WTC11 (cell line): ENCODE measurements around the gene PRSS16. TPM values are rescaled to one million over a fixed set of nuclear protein-coding genes. Genes with fewer than 3 reads are reported as not detected.

Source experiments
- ATAC-seq: fragments of 200-7000 bp; cut with Tn5 transposase; 2 replicates; pipeline ENCODE4 v1.10.0; 2021; ENCODE audit warnings: mild to moderate bottlenecking, moderate library complexity
- CTCF ChIA-PET: fragments of 300-600 bp; sonication (Branson Sonifier 250); formaldehyde crosslinking; loops from one replicate; lab custom pipeline; 2021; ENCODE audit warnings: antibody characterized with exemption; lab: Charles Lee
- POLR2A ChIA-PET: fragments of 350-600 bp; sonication (Branson Sonifier 250); formaldehyde crosslinking; loops from one replicate; lab custom pipeline; 2021; ENCODE audit warnings: antibody characterized with exemption; lab: Charles Lee
- DNase-seq: peaks from one replicate; pipeline ENCODE4 v3.0.0; 2021; ENCODE audit warnings: low spot score
- H3K27ac Mint-ChIP-seq: 2 replicates; pipeline ENCODE4 v1.8.0; 2021; ENCODE audit warnings: mixed read lengths
- H3K27me3 Mint-ChIP-seq: 2 replicates; pipeline ENCODE4 v1.8.0; 2021; ENCODE audit warnings: low read depth, mild to moderate bottlenecking, moderate library complexity, mixed read lengths
- H3K36me3 Mint-ChIP-seq: 2 replicates; pipeline ENCODE4 v1.8.0; 2021; ENCODE audit warnings: mixed read lengths
- H3K4me1 Mint-ChIP-seq: 2 replicates; pipeline ENCODE4 v1.8.0; 2022; ENCODE audit warnings: mixed read lengths
- H3K4me3 Mint-ChIP-seq: 2 replicates; pipeline ENCODE4 v1.8.0; 2021; ENCODE audit warnings: mild to moderate bottlenecking, moderate library complexity, mixed read lengths
- H3K9me3 Mint-ChIP-seq: 2 replicates; pipeline ENCODE4 v1.8.0; 2021; ENCODE audit warnings: mixed read lengths
- ATF1 ChIP-seq: sonication (generic); formaldehyde crosslinking; IDR thresholded peaks from 2 replicates; pipeline ENCODE4 v1.8.1; 2023; ENCODE audit warnings: mild to moderate bottlenecking, moderate library complexity, missing genetic modification reagents
- ATF6 ChIP-seq: sonication (generic); formaldehyde crosslinking; IDR thresholded peaks from 2 replicates; pipeline ENCODE4 v1.8.1; 2023; ENCODE audit warnings: mild to moderate bottlenecking, missing genetic modification reagents
- FOXP1 ChIP-seq: sonication (generic); formaldehyde crosslinking; IDR thresholded peaks from 2 replicates; pipeline ENCODE4 v1.8.0; 2022; ENCODE audit warnings: missing genetic modification reagents, mild to moderate bottlenecking, moderate library complexity, borderline replicate concordance
- IRF2 ChIP-seq: sonication (generic); formaldehyde crosslinking; IDR thresholded peaks from 2 replicates; pipeline ENCODE4 v1.8.0; 2022; ENCODE audit warnings: low read depth, missing genetic modification reagents, borderline replicate concordance
- ZBTB43 ChIP-seq: sonication (generic); formaldehyde crosslinking; IDR thresholded peaks from 2 replicates; pipeline ENCODE4 v1.8.1; 2023; ENCODE audit warnings: mild to moderate bottlenecking, missing genetic modification reagents
- ZNF423 ChIP-seq: fragments of 250-450 bp; sonication (Bioruptor Pico); IDR thresholded peaks from 2 replicates; pipeline ENCODE4 v2.1.2; 2022; ENCODE audit warnings: mild to moderate bottlenecking, moderate library complexity
- total RNA-seq: library from RNA; stranded (reverse); gene quantifications from 3 replicates; pipeline ENCODE4 v1.2.3, GENCODE V29; 2021
- TF ChIP-seq, protein P1 (sequence below): sonication (generic); formaldehyde crosslinking; IDR thresholded peaks from 2 replicates; pipeline ENCODE4 v1.8.1; 2022; ENCODE audit warnings: mild to moderate bottlenecking, missing genetic modification reagents, moderate library complexity, borderline replicate concordance
- TF ChIP-seq, protein P2 (sequence below): sonication (generic); formaldehyde crosslinking; IDR thresholded peaks from 2 replicates; pipeline ENCODE4 v1.8.1; 2022; ENCODE audit warnings: missing genetic modification reagents, borderline replicate concordance
- TF ChIP-seq, protein P3 (sequence below): fragments of 250-450 bp; sonication (Bioruptor Pico); conservative IDR thresholded peaks from 2 replicates; pipeline ENCODE4 v1.9.0; 2021; ENCODE audit warnings: mild to moderate bottlenecking

PRSS16 gene
- total RNA-seq, 1 experiment from 2014 or later = 18.5 TPM

- Mint-ChIP-seq H3K9me3 (no peaks in the 10 kb centered on the region), H3K4me3 (peak overlapping the region; percentile 93), H3K27ac (no peak overlapping the region), H3K36me3 (no peaks in the 10 kb centered on the region), H3K4me1 (peaks cover 37% of the 10 kb centered on the region), H3K27me3 (peaks cover 21% of the 10 kb centered on the region)
- CTCF ChIA-PET = interaction anchor here (0.5 to 2.4 kb wide), 19 partner anchors 8 to 465 kb away, joined by 3 to 21 read pairs (median 3); partner anchors contain the start of genes POM121L2 and ZNF184
- peak; percentile 47 for ATAC-seq
- DNase-seq = peak; percentile 73
- TF ChIP-seq IRF2 (CRISPR knock-in tag) = no peak
- peak; percentile 56 for TF ChIP-seq ZNF423 (CRISPR knock-in tag)
- TF ChIP-seq ATF1 = no peak
- no peak for TF ChIP-seq ZBTB43 (CRISPR knock-in tag)
- TF ChIP-seq ATF6 (CRISPR knock-in tag) = no peak
- TF ChIP-seq, protein P1, sequence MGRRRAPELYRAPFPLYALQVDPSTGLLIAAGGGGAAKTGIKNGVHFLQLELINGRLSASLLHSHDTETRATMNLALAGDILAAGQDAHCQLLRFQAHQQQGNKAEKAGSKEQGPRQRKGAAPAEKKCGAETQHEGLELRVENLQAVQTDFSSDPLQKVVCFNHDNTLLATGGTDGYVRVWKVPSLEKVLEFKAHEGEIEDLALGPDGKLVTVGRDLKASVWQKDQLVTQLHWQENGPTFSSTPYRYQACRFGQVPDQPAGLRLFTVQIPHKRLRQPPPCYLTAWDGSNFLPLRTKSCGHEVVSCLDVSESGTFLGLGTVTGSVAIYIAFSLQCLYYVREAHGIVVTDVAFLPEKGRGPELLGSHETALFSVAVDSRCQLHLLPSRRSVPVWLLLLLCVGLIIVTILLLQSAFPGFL (CRISPR knock-in tag) = no peak
- TF ChIP-seq FOXP1 (CRISPR knock-in tag) = no peak
- POLR2A ChIA-PET = interaction anchor here (0.6 to 1.3 kb wide), 7 partner anchors 36 to 463 kb away, joined by 3 to 6 read pairs (median 4); a partner anchor contains a TSS
These were observed 48.7 kb downstream of the PRSS16 start for GRCh38 chr6:27296106-27296783.

DNA sequence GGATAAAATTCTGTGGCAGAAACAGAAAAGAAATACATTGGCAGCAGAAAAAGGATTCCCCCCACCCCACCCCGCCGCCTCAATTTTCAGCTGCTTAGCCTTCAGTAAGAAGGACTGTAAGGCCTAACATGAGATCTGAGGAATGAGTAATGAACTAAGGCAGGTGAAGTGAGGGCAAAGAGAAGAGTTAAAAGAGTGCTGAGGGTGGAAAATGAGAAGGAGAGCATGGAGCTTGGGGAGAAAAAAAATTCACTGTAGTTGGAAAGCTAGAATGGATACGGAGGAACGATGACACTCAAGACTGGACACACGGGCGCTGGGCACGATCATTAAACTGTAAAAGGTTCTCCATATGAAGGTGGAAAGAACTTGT lies 50.0 kb downstream of the PRSS16 start:
- TF ChIP-seq, protein P2, sequence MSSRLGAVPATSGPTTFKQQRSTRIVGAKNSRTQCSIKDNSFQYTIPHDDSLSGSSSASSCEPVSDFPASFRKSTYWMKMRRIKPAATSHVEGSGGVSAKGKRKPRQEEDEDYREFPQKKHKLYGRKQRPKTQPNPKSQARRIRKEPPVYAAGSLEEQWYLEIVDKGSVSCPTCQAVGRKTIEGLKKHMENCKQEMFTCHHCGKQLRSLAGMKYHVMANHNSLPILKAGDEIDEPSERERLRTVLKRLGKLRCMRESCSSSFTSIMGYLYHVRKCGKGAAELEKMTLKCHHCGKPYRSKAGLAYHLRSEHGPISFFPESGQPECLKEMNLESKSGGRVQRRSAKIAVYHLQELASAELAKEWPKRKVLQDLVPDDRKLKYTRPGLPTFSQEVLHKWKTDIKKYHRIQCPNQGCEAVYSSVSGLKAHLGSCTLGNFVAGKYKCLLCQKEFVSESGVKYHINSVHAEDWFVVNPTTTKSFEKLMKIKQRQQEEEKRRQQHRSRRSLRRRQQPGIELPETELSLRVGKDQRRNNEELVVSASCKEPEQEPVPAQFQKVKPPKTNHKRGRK (CRISPR knock-in tag) = 0 out of 2 replicates have a peak, but pooled peaks have one; percentile 71
- TF ChIP-seq, protein P3, sequence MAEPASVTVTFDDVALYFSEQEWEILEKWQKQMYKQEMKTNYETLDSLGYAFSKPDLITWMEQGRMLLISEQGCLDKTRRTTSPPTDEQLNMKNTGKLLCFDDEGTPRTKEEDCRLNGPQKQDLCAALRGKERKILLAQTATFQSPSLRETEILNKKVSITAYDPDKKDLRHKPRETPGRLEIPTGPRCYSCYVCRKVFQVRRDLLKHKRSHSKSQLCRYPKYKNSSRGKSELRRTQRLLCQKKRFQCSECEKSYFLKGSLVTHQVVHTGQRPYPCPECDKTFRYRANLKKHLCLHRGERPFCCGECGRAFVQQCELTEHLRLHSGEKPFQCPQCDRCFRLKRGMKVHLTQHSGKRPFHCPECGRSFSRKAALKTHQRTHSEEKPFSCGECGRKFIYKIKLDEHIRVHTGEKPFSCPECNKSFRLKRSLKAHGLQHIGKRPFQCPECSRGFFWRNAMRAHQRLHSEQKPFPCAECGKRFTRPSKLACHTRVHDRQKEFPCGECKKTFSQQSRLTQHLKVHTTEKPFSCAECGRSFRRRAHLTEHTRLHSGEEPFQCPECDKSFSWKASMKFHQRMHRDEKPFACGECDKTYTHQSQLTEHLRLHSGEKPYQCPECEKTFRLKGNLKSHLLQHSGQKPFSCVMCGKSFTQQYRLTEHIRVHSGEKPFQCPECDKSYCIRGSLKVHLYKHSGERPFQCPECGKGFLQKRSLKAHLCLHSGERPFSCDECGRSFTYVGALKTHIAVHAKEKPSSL (CRISPR knock-in tag) = no peak
- no peak for ATAC-seq
- Mint-ChIP-seq H3K36me3 (no peaks in the 10 kb centered on the region), H3K4me3 (peak overlapping the region; percentile 93), H3K4me1 (peaks cover 38% of the 10 kb centered on the region), H3K27ac (peak overlapping the region; percentile 5; the same call in 1 of the 2 replicates), H3K9me3 (no peaks in the 10 kb centered on the region), H3K27me3 (peaks cover 10% of the 10 kb centered on the region; the same call in 1 of the 2 replicates)
- ChIA-PET CTCF (interaction anchor here (0.6 to 1.2 kb wide), 2 partner anchors 76 to 120 kb away, joined by 3 to 8 read pairs; no protein-coding TSS in a partner anchor), POLR2A (interaction anchor here (0.8 kb wide), 1 partner anchor 59 kb away, joined by 4 read pairs; no protein-coding TSS in a partner anchor)
- no peak for DNase-seq
